Measurements from ENCODE around the gene BPIFB2.

Gene BPIFB2

GRCh38 chr20:33005908-33006775 is 1.4 kb upstream of the BPIFB2 start:
- DNase-seq (ENCODE audit: low read depth, low spot score): no peak

- no peak for DNase-seq (ENCODE audit: low read depth, low spot score)
Measured at GRCh38 chr20:33006776-33007375, 628 bp upstream of the BPIFB2 start.

DNA sequence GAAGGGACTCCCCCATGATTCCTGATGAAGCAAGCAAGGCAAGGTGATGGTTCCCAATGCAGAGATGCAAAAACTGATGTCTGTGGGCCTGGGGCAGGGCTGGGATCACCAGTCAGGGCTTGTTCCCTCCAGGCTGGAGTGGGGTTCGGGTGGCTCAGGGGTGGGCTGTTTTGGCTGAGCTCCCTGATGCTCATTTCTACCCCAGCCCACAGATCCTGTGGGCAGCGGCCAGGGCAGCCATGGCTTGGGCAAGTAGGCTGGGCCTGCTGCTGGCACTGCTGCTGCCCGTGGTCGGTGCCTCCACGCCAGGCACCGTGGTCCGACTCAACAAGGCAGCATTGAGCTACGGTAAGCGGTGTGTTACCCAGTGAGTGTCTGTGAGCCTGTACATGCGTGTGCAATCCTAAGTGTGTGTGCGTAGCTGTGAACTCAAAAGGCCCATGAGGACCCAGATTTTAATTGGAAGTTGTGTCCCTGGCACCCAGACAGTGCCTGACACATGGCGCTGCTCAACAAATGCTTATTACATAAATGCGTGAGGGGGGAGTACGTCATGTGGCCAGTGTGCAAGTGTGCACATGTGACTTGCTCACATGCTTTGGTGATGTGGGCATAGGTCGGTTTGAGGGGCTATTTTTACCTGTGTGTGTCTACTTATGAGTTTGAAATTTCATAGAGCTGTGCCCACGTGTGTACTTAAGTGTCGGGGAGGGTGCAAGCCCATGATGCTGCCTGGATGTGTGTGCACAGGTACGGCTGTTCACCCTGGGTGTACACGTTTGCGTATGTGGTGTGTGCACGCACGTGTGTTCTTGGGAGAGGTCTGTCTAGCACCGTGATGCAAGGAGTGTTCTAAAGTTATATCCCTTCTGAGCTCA is 1.1 kb downstream of the BPIFB2 start:
- no peak for DNase-seq (ENCODE audit: low read depth, low spot score)

GRCh38 chr20:33009214-33010132 is 2.0 kb downstream of the BPIFB2 start:
- DNase-seq (ENCODE audit: low read depth, low spot score): no peak

DNA sequence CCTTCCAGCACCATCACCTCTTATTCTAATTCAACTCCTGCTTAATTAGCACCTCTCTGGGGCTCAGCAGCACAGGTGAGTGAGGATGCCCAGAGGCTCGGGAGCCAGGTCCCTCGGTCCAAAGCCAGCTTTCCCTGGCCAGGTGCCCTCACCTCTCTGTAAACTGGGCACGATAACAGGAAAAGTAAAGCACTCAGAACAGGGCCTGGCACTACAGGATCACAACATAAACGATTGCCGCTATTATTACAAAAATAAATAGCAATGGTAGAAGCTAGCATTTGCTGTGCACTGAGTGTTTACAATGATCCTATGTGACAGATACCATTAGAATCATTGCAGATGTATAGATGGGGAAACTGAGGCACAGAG is 2.6 kb downstream of the BPIFB2 start:
- DNase-seq (ENCODE audit: low read depth, low spot score): no peak

GRCh38 chr20:33010674-33011449 is 3.4 kb downstream of the BPIFB2 start:
- DNase-seq (ENCODE audit: low read depth, low spot score): no peak

GRCh38 chr20:33012327-33013189 is 5.1 kb downstream of the BPIFB2 start:
- no peak for DNase-seq (ENCODE audit: low read depth, low spot score)

- no peak for DNase-seq (ENCODE audit: low read depth, low spot score)
Measured at GRCh38 chr20:33013701-33014326, 6.3 kb downstream of the BPIFB2 start.

- no peak for DNase-seq (ENCODE audit: low read depth, low spot score)
Measured at GRCh38 chr20:33014336-33015113, 7.0 kb downstream of the BPIFB2 start.

- no peak for DNase-seq (ENCODE audit: low read depth, low spot score)
Measured at GRCh38 chr20:33015114-33015484, 7.6 kb downstream of the BPIFB2 start.

DNA sequence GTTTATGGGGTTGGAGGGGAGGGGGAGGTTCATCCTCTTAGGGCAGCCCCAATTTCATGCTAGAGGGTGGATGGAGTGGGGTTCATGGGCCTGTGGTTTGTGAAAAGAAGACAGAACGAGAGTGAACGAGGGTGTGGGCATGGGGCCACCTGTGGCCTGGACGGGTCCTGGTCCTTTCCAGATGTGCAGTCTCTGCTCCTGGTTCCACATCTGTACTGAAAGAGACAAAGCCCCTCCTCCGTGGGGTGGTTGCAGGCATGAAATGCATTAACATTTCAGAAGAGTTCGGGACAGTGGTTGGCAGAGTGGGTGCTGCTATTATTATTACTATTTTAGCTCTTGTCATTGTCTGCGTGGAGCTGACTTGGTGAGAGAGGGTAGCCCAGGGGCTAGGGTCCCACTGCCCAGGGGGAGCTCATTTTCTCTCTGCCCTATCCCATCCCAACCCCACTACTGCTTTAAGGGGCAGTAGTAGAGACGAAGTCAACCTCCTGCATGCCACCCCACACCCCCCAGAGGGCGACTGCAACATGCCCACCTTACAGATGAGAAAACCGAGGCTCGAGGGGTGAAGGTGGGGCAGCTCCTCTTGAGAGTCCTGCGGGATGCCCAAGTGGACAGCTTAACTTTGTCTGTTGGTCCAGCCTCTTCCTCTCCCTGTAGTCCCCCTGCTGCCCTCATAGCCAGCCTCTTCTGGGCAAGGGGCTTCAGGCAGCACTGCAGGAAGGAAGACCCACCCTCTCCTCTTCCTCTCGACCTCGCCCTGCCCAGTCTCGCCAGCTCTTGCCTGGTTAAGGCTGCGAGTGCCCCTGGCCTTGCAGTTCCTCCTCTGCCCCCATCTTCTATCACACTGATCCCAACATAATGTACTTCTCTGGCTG is 8.4 kb downstream of the BPIFB2 start:
- DNase-seq (ENCODE audit: low read depth, low spot score): no peak

- DNase-seq (ENCODE audit: low read depth, low spot score): no peak
Measured at GRCh38 chr20:33016581-33017109, 9.1 kb downstream of the BPIFB2 start.

DNA sequence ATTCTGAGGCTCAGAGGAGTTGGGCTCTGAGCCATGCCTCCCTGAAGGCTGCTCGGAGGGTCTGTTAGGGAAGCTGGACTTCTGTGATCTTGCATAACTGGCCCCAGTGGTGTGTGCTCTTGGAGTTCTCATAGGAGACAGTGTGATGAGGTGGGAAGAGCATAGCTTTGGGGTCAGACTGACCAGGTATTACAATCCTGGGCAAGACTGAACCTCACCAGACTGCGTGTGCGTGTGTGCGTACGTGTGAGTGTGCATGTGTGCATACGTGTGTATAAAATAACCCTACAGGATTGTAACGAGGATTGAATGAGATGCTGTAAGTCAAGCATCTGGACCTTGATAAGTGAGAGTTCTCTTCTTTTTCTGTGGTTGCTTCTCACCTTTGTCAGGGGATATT is 10.0 kb downstream of the BPIFB2 start:
- DNase-seq (ENCODE audit: low read depth, low spot score): no peak

GRCh38 chr20:33018169-33018931 is 10.8 kb downstream of the BPIFB2 start:
- DNase-seq (ENCODE audit: low read depth, low spot score): no peak

- no peak for DNase-seq (ENCODE audit: low read depth, low spot score)
Measured at GRCh38 chr20:33019465-33020277, 12.2 kb downstream of the BPIFB2 start.
